Retinal pigment epithelial cell (primary cell): ENCODE measurements around the gene CDHR2.
"Not testable (repeated sequence)": the region's sequence is repeated elsewhere in the genome, so short reads cannot be mapped to it uniquely, and the experiment has no call there.

ENCODE experiments used
- DNase-seq: peaks from one replicate; pipeline ENCODE4 v3.0.0-alpha.2; 2010; ENCODE audit warnings: low read depth
- H3K4me3 ChIP-seq: 2 replicates; pipeline ENCODE4 v1.5.1; 2011; ENCODE audit warnings: mild to moderate bottlenecking, low read length, control low read depth, moderate library complexity
- CTCF ChIP-seq: conservative IDR thresholded peaks from 2 replicates; pipeline ENCODE4 v1.5.1; 2011; ENCODE audit warnings: low read depth, low read length, control low read depth, inconsistent platforms

The CDHR2 gene

DNA sequence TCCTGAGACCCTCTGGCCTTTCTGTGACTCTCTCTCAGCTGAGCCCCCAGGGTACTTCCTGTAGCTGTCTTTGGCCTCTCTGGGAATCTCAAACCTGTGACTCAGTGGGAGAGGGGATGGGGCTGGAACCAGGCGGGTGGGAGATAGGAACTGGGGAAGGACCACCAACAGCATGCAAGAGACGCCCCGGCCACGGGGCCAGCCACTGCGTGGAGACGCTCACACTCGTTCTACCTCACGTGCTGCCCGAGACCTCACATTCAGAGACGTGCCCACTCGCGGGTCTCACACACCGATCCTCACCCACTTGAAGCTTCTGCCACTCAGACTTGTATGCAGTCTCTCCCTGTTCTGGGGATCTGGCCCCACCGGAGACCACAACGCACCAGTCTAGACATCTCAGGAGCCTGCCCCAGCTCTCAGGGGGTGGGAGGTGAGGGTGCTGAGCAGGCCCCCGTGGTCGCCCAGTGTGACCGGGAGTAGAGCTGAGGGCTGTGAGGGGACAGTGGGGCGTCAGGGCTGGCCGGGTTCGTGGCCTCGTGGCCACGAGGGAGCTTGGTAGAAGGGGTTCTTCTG lies 47.0 kb downstream of the CDHR2 start:
- no peak for DNase-seq
- TF ChIP-seq CTCF, result no peak
- no peak overlapping the region for H3K4me3 ChIP-seq

- DNase-seq, result no peak
- H3K4me3 ChIP-seq, result peak overlapping the region; percentile 25
- TF ChIP-seq CTCF, result no peak
These were observed 47.7 kb downstream of the CDHR2 start for GRCh38 chr5:176596689-176597416.

DNA sequence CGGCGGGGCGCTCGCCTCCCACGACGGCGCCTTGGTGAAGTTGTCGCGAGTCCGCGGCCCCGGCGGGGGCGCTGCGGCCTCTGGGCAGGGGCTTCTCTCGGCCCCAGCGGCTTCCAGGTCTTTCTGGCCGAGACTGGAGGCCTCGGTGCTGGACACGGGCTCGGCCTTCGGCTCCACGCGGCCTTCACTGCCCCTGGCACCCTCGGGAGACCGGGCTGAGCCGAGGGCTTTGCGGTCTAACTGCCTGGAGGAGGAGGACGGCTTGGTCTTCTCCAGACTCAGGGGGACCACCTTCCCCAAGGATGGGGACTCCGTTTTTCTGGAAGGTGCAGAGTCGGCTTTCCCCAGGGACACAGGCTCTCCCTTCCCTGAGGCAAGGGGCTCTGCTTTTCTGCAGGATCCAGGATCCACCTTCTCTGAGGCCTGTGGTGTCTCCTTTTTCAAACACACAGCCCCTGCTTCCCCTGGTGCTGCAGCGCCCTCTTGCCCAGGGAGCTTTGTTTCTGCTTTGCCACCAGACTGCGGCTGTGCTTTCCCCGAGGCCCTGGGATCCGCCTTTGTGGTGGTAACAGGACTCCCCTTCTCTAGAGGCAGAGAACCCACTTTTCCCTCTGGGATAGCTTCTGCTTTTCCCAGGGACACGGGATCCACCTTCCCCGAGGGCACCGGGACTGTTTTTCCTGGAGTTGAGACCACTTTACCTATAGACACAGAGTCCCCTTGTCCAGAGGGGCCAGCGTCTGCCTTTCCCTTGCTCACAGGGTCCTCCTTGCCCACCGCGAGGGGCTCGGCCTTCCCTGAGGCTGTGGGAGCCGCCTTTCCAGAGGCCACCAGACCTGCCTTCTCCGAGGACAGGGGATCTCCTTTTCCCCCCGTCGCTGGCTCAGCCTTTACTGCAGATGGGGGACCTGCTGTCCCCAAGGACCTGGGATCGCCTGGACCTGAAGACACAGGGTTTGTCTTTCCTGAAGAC lies 48.6 kb downstream of the CDHR2 start:
- DNase-seq, result no peak
- no peak overlapping the region for H3K4me3 ChIP-seq
- TF ChIP-seq CTCF, result no peak

DNA sequence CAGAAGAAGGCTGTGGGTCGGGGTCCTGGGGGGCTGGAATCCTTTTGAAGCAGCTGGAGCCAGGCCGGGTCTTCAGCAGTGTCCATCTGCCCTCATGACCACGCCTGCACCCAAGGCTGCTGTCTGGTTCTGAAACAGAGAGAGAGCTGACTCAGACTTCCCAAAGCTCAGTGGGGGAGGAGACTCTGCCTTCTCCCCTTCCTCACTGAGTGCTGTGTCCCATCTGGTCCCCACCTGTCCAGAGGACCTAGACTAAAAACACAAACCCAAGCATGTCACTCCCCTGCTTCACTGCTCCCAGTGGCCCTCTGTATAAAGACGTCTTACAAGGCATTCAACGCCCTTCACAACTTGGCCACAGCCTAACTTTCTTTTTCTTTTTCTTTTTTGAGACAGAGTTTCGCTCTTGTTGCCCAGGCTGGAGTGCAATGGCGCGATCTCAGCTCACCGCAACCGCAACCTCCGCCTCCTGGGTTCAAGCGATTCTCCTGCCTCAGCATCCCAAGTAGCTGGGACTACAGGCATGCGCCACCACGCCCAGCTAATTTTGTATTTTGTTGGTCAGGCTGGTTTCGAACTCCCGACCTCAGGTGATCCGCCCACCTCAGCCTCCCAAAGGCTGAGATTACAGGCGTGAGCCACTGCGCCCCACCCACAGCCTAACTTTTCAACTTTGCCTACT lies 50.7 kb downstream of the CDHR2 start:
- not testable (repeated sequence) for H3K4me3 ChIP-seq, DNase-seq

- no peak for DNase-seq
- no peak overlapping the region for H3K4me3 ChIP-seq
- TF ChIP-seq CTCF, result no peak
These were observed 52.9 kb downstream of the CDHR2 start for GRCh38 chr5:176601901-176602482.

DNA sequence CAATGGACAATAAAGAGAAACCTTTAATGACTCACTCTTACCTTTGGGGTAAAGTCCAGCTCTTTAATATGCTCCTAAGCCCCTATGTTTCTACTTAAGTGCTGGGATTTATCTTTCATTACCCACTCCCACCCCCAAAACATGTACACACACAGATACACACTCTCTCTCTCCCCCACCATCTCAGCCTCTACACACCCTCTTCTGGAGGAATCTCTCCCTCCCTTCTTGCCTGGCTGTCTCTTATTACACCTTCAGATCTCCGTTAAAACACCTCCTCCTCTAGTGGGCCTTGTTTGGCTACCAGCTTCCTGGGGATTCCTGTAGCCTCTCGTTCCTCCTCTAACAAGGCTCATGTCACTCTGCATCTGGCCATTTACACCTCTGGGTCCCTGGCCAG lies 53.9 kb downstream of the CDHR2 start:
- TF ChIP-seq CTCF, result no peak
- no peak overlapping the region for H3K4me3 ChIP-seq
- DNase-seq, result no peak

- DNase-seq, result no peak
- no peak overlapping the region for H3K4me3 ChIP-seq
- TF ChIP-seq CTCF, result no peak
These were observed 56.9 kb downstream of the CDHR2 start for GRCh38 chr5:176606032-176606431.
